HG03064 (cell line): ENCODE data around the gene ARMC3.
"Not testable (repeated sequence)": the region's sequence is repeated elsewhere in the genome, so short reads cannot be mapped to it uniquely, and the experiment has no call there.

ENCODE experiments used
- ATAC-seq: cut with Tn5 transposase; IDR thresholded peaks from one replicate; pipeline ENCODE4 v1.9.1; 2021; ENCODE audit warnings: low read depth; ENCODE audit not compliant: unreplicated experiment

ARMC3 gene

DNA sequence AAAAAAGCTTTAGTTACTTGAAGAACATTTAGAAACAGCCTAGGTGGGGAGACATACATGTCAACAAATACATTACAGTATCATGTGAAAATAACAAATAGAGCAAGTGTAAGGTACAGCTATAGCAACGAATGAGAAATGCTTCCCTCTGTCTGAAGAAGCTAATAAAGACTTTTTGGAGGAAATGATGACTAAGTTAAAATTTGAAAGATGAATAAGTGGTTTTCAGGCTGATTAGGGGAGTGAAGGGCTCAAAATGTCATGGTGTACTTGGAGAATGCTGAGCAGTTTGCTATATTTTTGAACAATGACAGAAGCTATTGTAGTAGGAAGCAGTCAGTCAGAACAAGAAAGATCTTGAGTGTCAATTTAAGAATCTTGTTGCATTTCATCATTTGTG, 2.8 kb upstream of the ARMC3 start:
- no peak for ATAC-seq

DNA sequence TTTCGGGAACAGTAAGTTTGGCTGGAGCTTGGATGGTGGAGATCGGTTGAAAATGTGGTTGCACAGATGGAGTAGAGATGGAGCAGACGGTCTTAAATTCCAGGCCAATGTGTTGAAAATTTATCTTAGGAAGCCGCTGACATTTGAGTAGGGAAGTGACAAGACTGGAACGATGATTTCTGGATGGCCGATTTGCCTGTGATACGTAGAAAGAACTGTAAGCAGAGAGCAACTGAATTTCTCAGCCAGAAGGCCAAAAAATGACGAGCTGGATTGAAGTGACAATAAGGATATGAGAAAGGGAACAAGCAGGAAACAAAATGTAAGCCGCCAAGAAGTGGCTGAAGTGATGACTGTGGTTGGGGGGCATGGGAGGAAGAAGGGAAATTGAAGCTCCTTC, 687 bp upstream of the ARMC3 start:
- ATAC-seq = no peak

DNA sequence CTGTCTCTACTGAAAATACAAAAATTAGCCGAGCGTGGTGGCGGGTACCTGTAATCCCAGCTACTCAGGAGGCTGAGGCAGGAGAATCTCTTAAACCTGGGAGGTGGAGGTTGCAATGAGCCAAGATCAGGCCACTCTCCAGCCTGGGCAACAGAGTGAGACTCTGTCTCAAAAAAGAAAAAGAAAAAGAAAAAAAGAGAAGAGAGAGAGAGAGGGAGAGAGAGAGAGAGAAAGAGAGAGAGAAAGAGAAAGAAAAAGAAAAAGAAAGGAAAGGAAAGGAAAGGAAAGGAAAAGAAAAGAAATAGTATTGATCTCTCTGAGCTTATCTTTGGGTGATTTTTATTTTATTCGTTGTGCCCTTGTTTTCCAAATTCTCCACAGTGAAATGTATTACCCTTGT, 1.2 kb downstream of the ARMC3 start:
- ATAC-seq = not testable (repeated sequence)

GRCh38 chr10:22931948-22932347, 4.1 kb downstream of the ARMC3 start:
- no peak for ATAC-seq

- no peak for ATAC-seq
These were observed 4.9 kb downstream of the ARMC3 start for GRCh38 chr10:22932626-22933370.

- ATAC-seq = no peak
These were observed 6.9 kb downstream of the ARMC3 start for GRCh38 chr10:22934726-22935125.

DNA sequence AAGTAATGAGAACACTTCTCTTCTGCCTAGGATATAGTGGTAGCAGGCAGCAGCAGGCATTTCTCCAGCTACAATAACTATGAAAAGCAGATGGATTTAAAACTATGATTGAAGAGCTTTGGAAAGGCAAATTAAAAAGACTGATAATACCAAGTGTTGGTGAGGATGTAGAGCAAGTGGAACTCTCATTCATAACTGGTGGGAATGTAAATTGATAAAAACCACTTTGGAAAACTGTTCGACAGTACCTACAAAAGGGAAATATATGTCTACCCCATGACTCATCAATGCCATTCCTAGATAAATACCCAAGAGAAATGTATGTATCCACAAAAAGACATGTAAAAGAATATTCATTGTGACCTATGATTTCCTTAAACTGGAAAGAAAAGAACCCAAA, 14.6 kb downstream of the ARMC3 start:
- ATAC-seq = no peak

- peak; percentile 71 for ATAC-seq
These were observed 18.3 kb downstream of the ARMC3 start for GRCh38 chr10:22945934-22946673.

DNA sequence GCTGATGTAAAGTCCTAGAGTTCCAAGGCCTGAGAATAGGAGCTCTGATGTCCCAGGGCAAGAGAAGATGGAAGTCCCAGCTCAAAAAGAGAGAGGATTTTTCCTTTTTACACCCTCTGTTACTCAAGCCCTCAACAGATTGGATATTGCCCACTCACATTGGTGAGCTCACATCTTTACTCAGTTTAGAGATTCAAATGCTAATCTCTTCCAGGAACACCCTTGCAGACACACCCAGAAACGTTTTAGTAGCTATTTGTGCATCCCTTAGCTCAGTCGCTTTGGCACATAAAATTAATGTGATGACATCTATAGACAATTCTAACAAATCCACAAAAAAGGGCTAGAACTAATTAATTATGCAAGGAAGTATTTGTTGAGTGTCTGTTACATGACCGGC, 27.1 kb downstream of the ARMC3 start:
- ATAC-seq = no peak

DNA sequence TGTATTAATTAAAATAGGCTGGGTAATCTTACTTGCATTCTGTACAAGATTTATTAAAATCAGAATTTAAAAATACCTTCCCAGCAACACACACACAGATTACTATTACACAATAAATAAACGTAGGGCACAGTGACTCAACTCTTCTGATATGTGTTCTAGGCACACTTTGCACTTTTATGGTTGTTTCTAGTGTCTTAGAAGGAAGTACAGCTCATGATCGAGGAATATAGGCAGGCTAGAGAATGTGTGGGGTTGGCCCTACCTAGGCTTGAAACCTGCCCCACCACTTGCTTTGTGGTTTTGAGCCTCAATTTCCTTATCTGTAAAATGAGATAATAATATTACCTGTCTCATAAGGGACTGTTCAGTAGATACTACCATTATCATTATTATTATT, 30.5 kb downstream of the ARMC3 start:
- ATAC-seq = no peak

GRCh38 chr10:22959292-22959691, 31.4 kb downstream of the ARMC3 start:
- no peak for ATAC-seq

GRCh38 chr10:22959950-22960349, 32.1 kb downstream of the ARMC3 start:
- no peak for ATAC-seq

DNA sequence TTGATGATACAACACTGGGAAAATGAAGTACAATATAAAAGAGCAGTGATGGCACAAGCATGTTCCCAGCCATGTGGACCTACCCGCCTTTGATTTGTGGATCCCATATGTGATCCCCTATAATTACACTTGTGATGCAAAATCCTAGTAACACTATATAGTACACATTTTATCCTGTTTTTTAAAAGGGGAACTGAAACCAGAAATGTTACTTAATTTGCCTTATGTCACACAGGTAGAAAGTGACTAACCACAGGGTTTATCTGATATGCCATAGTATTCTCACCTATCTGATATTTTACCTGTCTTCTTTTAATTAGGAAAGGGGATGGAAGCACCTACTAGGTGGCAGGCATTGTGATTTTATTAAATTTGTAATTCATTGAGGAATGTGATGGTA, 35.0 kb downstream of the ARMC3 start:
- no peak for ATAC-seq

DNA sequence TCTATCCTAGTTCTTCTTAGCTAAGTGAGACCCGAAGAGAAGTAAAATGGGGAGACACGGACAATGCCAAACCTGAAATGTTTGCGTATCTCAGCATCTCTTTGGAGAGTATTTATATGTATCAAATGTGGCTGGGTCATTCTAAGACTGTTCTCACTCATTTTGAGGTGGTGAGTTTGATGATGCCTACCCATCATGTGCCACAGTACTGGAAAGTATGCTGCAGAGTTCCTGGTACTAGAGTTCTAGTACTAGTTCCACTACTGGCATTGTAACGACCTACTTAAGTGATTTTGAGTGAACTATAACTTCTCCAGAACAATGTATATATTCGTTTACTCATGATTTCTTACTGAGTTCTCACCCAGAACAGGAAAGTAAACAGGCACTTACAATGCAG, 41.9 kb downstream of the ARMC3 start:
- no peak for ATAC-seq

- no peak for ATAC-seq
These were observed 48.7 kb downstream of the ARMC3 start for GRCh38 chr10:22976534-22976933.

DNA sequence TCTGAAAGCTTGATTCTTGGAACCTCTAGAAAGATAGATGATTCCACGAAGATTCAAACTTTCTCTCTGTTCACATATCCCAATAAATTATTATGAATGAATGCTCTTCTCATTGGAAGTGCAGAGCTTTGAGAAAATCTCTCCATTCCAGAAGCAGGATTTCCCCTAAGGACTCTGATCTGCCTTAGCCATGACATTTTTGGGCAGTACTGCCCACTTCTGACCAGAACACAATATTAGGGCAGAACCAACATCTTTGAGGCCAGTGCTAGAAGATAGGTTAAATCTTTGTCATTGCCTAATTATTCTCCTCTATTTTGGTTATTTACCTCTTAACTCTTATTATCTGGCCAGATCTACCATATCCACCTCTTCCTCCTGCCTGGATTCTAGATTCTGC, 49.9 kb downstream of the ARMC3 start:
- ATAC-seq = no peak

DNA sequence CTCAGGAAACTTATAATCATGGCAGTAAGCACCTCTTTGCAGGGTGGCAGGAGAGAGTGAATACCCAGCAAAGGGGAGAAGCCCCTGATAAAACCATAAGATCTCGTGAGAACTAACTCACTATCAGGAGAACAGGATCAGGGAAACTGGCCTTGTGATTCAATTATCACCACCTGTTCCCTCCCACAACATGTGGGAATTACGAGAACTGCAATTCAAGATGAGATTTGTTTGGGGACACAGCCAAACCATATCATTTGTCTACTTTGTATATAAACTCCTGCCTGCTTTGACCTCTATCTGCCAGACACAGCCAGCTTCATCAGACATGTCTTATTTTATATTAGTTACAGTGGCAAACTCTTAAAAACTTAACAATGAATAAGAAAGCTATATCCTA, 50.4 kb downstream of the ARMC3 start:
- no peak for ATAC-seq

GRCh38 chr10:22978918-22979317, 51.1 kb downstream of the ARMC3 start:
- no peak for ATAC-seq

DNA sequence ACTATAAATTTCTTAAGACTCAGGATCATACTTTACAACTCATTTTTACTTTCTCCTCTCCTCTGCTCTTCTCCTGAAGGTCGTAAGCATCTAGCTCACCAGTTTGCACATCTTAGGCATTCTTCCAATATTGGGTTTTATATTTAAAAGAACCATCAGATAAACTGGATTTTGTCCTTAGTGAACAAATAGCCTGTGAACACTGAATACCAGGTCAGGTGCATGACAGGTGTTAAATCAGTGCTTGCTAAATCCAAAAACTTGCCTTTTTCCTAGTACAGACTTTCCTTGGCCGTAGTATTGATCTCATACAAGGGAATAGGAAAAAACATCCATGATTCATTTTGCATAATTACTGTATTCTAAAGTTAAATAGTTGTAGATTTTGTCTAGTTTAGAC, 53.0 kb downstream of the ARMC3 start:
- no peak for ATAC-seq

GRCh38 chr10:22984066-22984465, 56.2 kb downstream of the ARMC3 start:
- ATAC-seq = no peak

GRCh38 chr10:22986771-22987542, 59.1 kb downstream of the ARMC3 start:
- peak; percentile 61 for ATAC-seq
